DND-41 (cell line): ENCODE data around the gene FBXL5.

Experiments
- ATAC-seq: fragments of 200-7000 bp; cut with Tn5 transposase; 3 replicates; pipeline ENCODE4 v1.9.1; 2021; ENCODE audit warnings: low read depth; ENCODE audit not compliant: insufficient read depth
- DNase-seq: peaks from one replicate; pipeline ENCODE4 v3.0.0-alpha.2; 2020
- H2AFZ ChIP-seq: 2 replicates; pipeline ENCODE4 v1.6.0; 2012; ENCODE audit warnings: low read depth, low read length
- H3K27ac ChIP-seq: 2 replicates; pipeline ENCODE4 v1.5.1; 2012; ENCODE audit warnings: low read length, inconsistent platforms
- H3K27me3 ChIP-seq: fragments of 200-600 bp; sonication (generic); 2 replicates; pipeline ENCODE4 v1.6.0; 2012; ENCODE audit warnings: low read length, mild to moderate bottlenecking, inconsistent platforms; ENCODE audit not compliant: insufficient read depth, poor library complexity
- H3K36me3 ChIP-seq: 2 replicates; pipeline ENCODE4 v1.5.1; 2012; ENCODE audit warnings: low read length, inconsistent platforms; ENCODE audit not compliant: insufficient read depth
- H3K4me1 ChIP-seq: 2 replicates; pipeline ENCODE4 v1.5.1; 2012; ENCODE audit warnings: mild to moderate bottlenecking, low read length; ENCODE audit not compliant: insufficient read depth
- H3K4me2 ChIP-seq: 2 replicates; pipeline ENCODE4 v1.6.0; 2012; ENCODE audit warnings: mild to moderate bottlenecking, moderate library complexity, low read length, inconsistent platforms; ENCODE audit not compliant: insufficient read depth
- H3K4me3 ChIP-seq, 2 experiments: fragments of 200-600 bp in 1 of 2; shearing (Covaris generic) in 1 of 2; 2 replicates each; pipeline ENCODE4 v1.5.1; 2012 to 2016; ENCODE audit warnings: inconsistent platforms in 2 of 2, low read length in 2 of 2, mild to moderate bottlenecking in 2 of 2, low read depth in 1 of 2, moderate library complexity in 1 of 2
- H3K79me2 ChIP-seq: 2 replicates; pipeline ENCODE4 v1.6.0; 2012; ENCODE audit warnings: low read length, inconsistent platforms; ENCODE audit not compliant: insufficient read depth
- H3K9ac ChIP-seq: 2 replicates; pipeline ENCODE4 v1.6.0; 2012; ENCODE audit warnings: low read depth, mild to moderate bottlenecking, inconsistent platforms, low read length, moderate library complexity
- H3K9me3 ChIP-seq: 2 replicates; pipeline ENCODE4 v1.5.1; 2012; ENCODE audit warnings: low read length, moderate library complexity, mild to moderate bottlenecking, inconsistent platforms; ENCODE audit not compliant: insufficient read depth, severe bottlenecking
- H4K20me1 ChIP-seq: 2 replicates; pipeline ENCODE4 v1.6.0; 2012; ENCODE audit warnings: low read length; ENCODE audit not compliant: insufficient read depth
- EZH2 ChIP-seq: IDR thresholded peaks from 3 replicates; pipeline ENCODE4 v1.6.1; 2012; ENCODE audit warnings: borderline replicate concordance, low read depth, mild to moderate bottlenecking, moderate library complexity, low read length, inconsistent platforms; ENCODE audit not compliant: severe bottlenecking
- TF ChIP-seq, protein P1 (sequence below): IDR thresholded peaks from 2 replicates; pipeline ENCODE4 v1.5.1; 2012; ENCODE audit warnings: borderline replicate concordance, low read length, moderate library complexity, mild to moderate bottlenecking; ENCODE audit not compliant: poor library complexity, severe bottlenecking; ENCODE audit errors: extremely low read depth

FBXL5 gene

DNA sequence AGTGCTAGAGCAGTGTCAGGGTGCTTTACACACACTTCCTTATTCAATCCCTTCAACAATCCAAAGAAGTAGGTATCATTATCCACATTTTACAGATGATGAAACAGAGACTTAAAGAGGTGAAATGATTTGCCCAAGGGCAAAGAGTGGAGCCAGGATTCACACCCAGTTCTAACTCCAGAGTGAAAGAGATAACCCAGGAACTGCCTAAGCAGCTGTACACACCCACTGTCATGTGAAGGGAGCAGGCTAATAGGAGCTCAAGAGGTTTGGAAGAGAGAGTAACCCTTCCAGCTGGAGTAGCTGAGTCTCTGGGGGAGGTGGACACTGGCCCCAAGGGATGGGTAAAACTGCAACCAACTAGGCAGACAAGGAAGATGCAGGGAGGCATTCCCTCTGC lies 92.5 kb downstream of the FBXL5 start:
- H3K4me2 ChIP-seq, result no peak overlapping the region
- H3K9ac ChIP-seq, result no peak overlapping the region
- H3K9me3 ChIP-seq, result no peaks in the 10 kb centered on the region
- TF ChIP-seq EZH2, result no peak
- TF ChIP-seq, protein P1, sequence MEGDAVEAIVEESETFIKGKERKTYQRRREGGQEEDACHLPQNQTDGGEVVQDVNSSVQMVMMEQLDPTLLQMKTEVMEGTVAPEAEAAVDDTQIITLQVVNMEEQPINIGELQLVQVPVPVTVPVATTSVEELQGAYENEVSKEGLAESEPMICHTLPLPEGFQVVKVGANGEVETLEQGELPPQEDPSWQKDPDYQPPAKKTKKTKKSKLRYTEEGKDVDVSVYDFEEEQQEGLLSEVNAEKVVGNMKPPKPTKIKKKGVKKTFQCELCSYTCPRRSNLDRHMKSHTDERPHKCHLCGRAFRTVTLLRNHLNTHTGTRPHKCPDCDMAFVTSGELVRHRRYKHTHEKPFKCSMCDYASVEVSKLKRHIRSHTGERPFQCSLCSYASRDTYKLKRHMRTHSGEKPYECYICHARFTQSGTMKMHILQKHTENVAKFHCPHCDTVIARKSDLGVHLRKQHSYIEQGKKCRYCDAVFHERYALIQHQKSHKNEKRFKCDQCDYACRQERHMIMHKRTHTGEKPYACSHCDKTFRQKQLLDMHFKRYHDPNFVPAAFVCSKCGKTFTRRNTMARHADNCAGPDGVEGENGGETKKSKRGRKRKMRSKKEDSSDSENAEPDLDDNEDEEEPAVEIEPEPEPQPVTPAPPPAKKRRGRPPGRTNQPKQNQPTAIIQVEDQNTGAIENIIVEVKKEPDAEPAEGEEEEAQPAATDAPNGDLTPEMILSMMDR, result no peak
- no peak overlapping the region for H3K4me3 ChIP-seq
- H3K36me3 ChIP-seq, result no peaks in the 10 kb centered on the region
- no peak overlapping the region for H2AFZ ChIP-seq
- ATAC-seq (no peak), DNase-seq (no peak)
- no peaks in the 10 kb centered on the region for H3K79me2 ChIP-seq
- H3K27ac ChIP-seq, result no peak overlapping the region
- no peaks in the 10 kb centered on the region for H3K4me1 ChIP-seq
- H3K27me3 ChIP-seq, result no peaks in the 10 kb centered on the region
- H4K20me1 ChIP-seq, result no peaks in the 10 kb centered on the region

DNA sequence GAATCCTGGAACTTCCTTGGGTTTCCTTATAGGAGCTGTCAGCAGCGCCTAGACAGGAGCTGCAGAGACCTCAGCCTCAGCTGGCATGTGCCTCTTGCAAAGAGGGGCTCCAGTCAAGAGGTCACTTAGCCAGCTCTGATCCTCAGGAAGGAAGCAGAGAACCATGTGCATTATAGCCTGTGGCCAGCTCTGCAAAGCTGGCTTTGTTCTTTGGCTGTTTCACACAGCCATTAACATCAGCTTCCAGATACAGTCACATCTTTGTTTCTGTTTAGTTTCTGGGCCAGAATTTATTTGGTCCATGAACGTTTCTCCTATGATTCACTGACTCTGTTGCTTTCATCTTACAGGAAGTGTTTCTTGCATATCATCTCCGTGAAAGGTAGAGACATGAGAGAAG lies 93.0 kb downstream of the FBXL5 start:
- no peak overlapping the region for H3K4me2 ChIP-seq
- H3K4me1 ChIP-seq, result no peaks in the 10 kb centered on the region
- no peaks in the 10 kb centered on the region for H3K27me3 ChIP-seq
- TF ChIP-seq, protein P1, result no peak
- TF ChIP-seq EZH2, result no peak
- H3K9me3 ChIP-seq, result no peaks in the 10 kb centered on the region
- H4K20me1 ChIP-seq, result no peaks in the 10 kb centered on the region
- no peak for ATAC-seq
- DNase-seq, result no peak
- no peak overlapping the region for H3K4me3 ChIP-seq
- H2AFZ ChIP-seq, result no peak overlapping the region
- no peak overlapping the region for H3K27ac ChIP-seq
- H3K36me3 ChIP-seq, result no peaks in the 10 kb centered on the region
- no peaks in the 10 kb centered on the region for H3K79me2 ChIP-seq
- no peak overlapping the region for H3K9ac ChIP-seq

DNA sequence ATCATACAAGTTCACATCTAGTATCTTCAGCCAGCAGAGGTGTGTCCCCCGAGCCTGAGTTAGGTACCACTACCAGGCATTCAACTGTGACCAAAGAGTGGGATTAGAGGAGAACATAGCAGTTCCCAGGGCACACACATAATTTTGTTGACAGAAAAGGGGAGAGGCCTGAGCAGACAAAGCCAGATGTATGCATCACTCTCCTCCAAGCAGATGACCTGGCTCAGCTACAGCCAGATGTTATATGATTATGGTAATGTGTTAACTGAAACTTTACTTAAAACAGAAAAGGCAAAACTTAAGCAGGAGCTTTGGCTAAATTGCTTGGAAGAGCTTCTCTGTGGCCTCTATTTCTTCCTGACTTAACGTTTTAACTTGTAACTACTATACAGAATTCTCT lies 96.6 kb downstream of the FBXL5 start:
- H4K20me1 ChIP-seq, result no peaks in the 10 kb centered on the region
- no peak for TF ChIP-seq EZH2
- TF ChIP-seq, protein P1, result no peak

DNA sequence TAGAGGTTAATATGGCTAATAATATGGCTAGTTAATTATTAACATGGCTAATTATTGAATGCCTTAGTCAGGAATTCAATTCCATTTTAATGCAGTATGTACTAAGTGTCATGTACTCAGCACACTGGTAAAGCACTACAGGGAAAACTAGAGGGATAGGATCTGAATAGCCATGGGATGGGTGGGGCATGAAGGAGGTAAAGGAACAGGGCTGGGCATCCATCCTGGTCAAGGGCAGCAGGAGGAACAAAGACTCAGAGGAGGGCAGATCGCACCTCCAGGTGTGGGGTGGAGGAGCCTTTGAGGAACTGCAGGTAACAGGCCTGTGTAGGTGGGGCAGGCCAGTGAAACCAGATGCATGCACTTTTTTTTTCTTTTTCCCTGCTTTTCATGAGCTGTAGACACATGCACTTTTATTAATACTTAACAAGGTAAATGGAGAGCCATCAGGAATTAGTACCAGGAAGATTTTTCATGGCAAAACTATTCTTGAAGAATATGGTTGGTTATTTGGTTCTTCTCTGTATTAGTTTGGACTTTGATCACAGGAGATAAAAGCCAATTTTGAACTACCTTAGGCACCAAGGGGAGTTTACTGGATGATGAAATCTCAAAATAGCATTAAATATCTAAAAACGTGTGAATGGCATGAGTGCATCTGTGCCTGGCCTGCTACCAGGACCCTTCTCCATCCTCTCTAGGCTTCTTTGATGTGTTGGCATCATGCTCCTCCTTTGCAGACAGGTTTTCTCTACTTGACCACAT lies 97.2 kb downstream of the FBXL5 start:
- Histone ChIP-seq H3K4me3 (no peak overlapping the region), H3K9ac (no peak overlapping the region), H3K4me2 (no peak overlapping the region), H3K9me3 (no peaks in the 10 kb centered on the region), H4K20me1 (no peaks in the 10 kb centered on the region), H3K79me2 (no peaks in the 10 kb centered on the region), H3K4me1 (no peaks in the 10 kb centered on the region), H3K36me3 (no peaks in the 10 kb centered on the region), H2AFZ (no peak overlapping the region), H3K27ac (no peak overlapping the region), H3K27me3 (no peaks in the 10 kb centered on the region)
- no peak for ATAC-seq
- TF ChIP-seq EZH2, result no peak
- TF ChIP-seq, protein P1, result no peak
- no peak for DNase-seq

More for the DNA sequence above, 96.6 kb downstream of the FBXL5 start:
- no peak overlapping the region for H3K4me2 ChIP-seq
- H3K9me3 ChIP-seq, result no peaks in the 10 kb centered on the region
- no peak for ATAC-seq
- H3K79me2 ChIP-seq, result no peaks in the 10 kb centered on the region
- H3K4me3 ChIP-seq, result no peak overlapping the region
- H3K9ac ChIP-seq, result no peak overlapping the region
- no peaks in the 10 kb centered on the region for H3K27me3 ChIP-seq
- H3K27ac ChIP-seq, result no peak overlapping the region
- H2AFZ ChIP-seq, result no peak overlapping the region
- no peak for DNase-seq
- H3K36me3 ChIP-seq, result no peaks in the 10 kb centered on the region
- H3K4me1 ChIP-seq, result no peaks in the 10 kb centered on the region
